ENCODE data around the gene HOOK1.

Gene HOOK1

DNA sequence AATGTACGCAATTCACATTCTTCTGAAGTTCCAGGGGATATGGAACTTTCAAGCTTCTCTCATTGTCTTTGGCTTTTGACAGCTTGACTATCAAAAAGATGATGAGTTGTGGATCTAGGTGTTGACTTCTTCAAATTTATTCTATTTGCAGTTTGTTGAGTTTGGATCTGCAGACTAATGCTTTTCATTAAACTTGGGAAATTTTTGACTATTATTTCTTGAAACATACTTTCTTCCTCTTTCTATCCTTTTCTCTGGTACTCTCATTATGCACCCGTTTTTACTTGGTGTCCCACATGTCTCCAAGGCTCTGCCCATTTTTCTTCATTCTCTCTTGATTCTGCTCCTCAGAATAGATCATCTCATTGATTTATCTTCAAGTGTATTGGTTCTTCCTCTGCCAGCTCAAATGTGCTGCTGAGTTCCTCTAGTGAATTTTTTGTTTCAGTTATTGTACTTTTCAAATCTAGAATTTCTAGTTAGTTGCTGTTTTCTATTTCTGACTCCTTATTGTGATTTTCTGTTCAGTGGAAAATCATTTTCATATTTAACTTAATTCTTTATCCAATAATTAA is 62.4 kb downstream of the HOOK1 start:
- H3K4me3 ChIP-seq (ENCODE audit: low read depth, low read length): no peak overlapping the region
- TF ChIP-seq MYC (IDR thresholded peaks at IDR 0.05; ENCODE audit: low read depth, low read length): no peak
- TF ChIP-seq POLR2A (IDR thresholded peaks at IDR 0.05; ENCODE audit: extremely low read depth, insufficient read length): no peak
- TF ChIP-seq, protein P1, sequence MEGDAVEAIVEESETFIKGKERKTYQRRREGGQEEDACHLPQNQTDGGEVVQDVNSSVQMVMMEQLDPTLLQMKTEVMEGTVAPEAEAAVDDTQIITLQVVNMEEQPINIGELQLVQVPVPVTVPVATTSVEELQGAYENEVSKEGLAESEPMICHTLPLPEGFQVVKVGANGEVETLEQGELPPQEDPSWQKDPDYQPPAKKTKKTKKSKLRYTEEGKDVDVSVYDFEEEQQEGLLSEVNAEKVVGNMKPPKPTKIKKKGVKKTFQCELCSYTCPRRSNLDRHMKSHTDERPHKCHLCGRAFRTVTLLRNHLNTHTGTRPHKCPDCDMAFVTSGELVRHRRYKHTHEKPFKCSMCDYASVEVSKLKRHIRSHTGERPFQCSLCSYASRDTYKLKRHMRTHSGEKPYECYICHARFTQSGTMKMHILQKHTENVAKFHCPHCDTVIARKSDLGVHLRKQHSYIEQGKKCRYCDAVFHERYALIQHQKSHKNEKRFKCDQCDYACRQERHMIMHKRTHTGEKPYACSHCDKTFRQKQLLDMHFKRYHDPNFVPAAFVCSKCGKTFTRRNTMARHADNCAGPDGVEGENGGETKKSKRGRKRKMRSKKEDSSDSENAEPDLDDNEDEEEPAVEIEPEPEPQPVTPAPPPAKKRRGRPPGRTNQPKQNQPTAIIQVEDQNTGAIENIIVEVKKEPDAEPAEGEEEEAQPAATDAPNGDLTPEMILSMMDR (IDR thresholded peaks at IDR 0.05; ENCODE audit: low read depth, low read length): no peak
- TF ChIP-seq, protein P2, sequence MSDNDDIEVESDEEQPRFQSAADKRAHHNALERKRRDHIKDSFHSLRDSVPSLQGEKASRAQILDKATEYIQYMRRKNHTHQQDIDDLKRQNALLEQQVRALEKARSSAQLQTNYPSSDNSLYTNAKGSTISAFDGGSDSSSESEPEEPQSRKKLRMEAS (IDR thresholded peaks at IDR 0.05; ENCODE audit: low read depth, low read length): no peak
- no peak for DNase-seq (ENCODE audit: low read depth)

DNA sequence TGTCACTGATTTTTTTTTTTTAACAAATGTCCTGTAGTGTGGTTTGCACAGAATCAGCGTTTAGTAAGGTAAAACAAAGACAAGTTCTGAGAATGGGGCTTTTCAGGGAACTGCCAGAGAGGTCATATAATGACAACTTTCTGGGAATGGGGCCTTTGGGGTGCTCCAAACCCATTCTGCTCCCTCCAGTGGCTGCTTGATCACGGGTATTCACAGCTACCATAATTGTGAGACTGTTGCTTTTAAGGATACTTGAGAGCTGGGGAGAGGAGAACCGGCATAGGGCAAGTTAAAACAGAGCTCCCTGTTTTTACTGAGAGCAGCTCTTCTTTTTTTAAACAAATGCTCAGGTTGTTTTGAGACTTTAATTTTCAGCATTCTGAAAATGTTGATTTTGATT is 63.6 kb downstream of the HOOK1 start:
- H3K4me3 ChIP-seq (ENCODE audit: low read depth, low read length): no peak overlapping the region
- DNase-seq (ENCODE audit: low read depth): no peak
- TF ChIP-seq, protein P2 (IDR thresholded peaks at IDR 0.05; ENCODE audit: low read depth, low read length): no peak
- TF ChIP-seq POLR2A (IDR thresholded peaks at IDR 0.05; ENCODE audit: extremely low read depth, insufficient read length) (no peak), MYC (IDR thresholded peaks at IDR 0.05; ENCODE audit: low read depth, low read length) (no peak)
- TF ChIP-seq, protein P1 (IDR thresholded peaks at IDR 0.05; ENCODE audit: low read depth, low read length): no peak

DNA sequence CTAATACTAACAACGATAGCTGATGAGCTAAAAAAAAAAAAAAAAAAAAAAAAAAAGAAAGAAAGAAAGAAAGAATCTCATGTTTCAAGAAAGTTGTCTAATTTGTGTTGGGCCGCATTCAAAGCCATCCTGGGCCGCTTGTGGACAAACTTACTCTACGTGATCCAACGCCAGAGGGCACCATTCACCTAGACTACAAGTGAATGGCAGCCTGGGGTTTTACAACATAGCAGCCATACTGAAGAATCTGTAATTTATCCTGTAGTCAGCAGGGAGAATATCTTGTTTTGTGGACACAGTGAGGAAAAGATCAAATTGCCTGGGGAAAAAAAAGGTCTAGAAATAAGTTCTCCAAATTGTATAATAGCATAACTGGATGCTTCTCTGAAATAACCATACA is 64.8 kb downstream of the HOOK1 start:
- TF ChIP-seq, protein P2 (IDR thresholded peaks at IDR 0.05; ENCODE audit: low read depth, low read length): no peak
- TF ChIP-seq, protein P1 (IDR thresholded peaks at IDR 0.05; ENCODE audit: low read depth, low read length): peak; percentile 37
- no peak for TF ChIP-seq POLR2A (IDR thresholded peaks at IDR 0.05; ENCODE audit: extremely low read depth, insufficient read length)
- no peak for TF ChIP-seq MYC (IDR thresholded peaks at IDR 0.05; ENCODE audit: low read depth, low read length)
- H3K4me3 ChIP-seq (ENCODE audit: low read depth, low read length): no peak overlapping the region
- peak; percentile 67 for DNase-seq (ENCODE audit: low read depth)

DNA sequence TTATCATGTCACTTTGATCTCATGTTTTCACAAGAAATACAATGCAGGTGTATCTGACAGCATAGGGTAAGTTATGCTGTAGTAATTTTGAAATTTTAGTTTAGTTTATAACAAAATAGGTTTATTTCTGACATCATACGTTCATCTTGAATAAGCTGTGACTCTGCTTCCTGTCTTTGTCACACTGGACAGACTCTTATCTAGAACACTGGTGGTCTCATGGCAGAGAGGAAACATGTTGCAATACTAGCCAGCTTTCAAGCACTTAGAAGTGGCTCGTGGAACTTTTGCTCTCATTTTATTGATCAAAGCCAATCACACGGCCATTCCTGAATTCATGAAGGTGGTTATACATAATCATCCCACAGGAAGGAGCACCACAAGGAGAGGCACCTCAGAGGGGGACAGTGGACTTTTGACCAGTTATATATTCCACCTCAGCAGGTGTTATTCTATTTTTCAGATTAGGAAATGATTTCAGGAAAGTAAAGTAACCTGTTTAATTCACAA is 65.3 kb downstream of the HOOK1 start:
- DNase-seq (ENCODE audit: low read depth): no peak
- H3K4me3 ChIP-seq (ENCODE audit: low read depth, low read length): no peak overlapping the region
- TF ChIP-seq POLR2A (IDR thresholded peaks at IDR 0.05; ENCODE audit: extremely low read depth, insufficient read length): no peak
- TF ChIP-seq, protein P2 (IDR thresholded peaks at IDR 0.05; ENCODE audit: low read depth, low read length): no peak
- TF ChIP-seq MYC (IDR thresholded peaks at IDR 0.05; ENCODE audit: low read depth, low read length): no peak
- TF ChIP-seq, protein P1 (IDR thresholded peaks at IDR 0.05; ENCODE audit: low read depth, low read length): no peak

DNA sequence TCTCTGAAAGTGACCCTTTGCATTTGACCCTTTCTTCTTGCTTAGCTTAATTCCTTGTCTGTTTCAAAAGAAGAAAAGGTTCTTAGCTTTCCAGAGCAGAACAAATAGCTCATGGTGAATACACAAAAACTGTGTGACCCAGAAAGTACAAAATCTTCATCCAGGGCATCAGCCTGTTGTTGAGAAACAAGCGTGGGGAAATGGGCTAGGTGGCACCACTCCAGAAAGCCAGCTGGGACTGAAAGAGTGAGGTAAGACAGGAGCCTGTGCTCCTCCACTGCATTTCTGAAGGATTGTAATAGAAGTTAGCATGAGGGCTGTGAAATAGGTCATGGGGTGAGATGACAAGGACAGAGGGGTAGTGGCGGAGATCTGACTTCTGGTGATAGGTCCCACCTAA is 66.0 kb downstream of the HOOK1 start:
- no peak overlapping the region for H3K4me3 ChIP-seq (ENCODE audit: low read depth, low read length)
- no peak for DNase-seq (ENCODE audit: low read depth)
- TF ChIP-seq MYC (IDR thresholded peaks at IDR 0.05; ENCODE audit: low read depth, low read length): no peak
- TF ChIP-seq, protein P2 (IDR thresholded peaks at IDR 0.05; ENCODE audit: low read depth, low read length): no peak
- TF ChIP-seq, protein P1 (IDR thresholded peaks at IDR 0.05; ENCODE audit: low read depth, low read length): no peak
- no peak for TF ChIP-seq POLR2A (IDR thresholded peaks at IDR 0.05; ENCODE audit: extremely low read depth, insufficient read length)
